H9 (cell line): ENCODE results near the gene ZNF521. TPM values are rescaled to one million over a fixed set of nuclear protein-coding genes. Genes with fewer than 3 reads are reported as not detected.

Experiments
- DNase-seq: peaks from one replicate; pipeline ENCODE4 v3.0.0-alpha.2; 2017
- H2AFZ ChIP-seq: one replicate; pipeline ENCODE4 v1.6.1; 2013; ENCODE audit warnings: mild to moderate bottlenecking, low read length, control low read depth, moderate library complexity
- H2AK5ac ChIP-seq: 2 replicates; pipeline ENCODE4 v1.6.1; 2013; ENCODE audit warnings: low read length, control low read depth, mixed read lengths; ENCODE audit not compliant: insufficient read length
- H2BK120ac ChIP-seq: one replicate; pipeline ENCODE4 v1.6.1; 2013; ENCODE audit warnings: low read depth, mild to moderate bottlenecking, low read length, control low read depth, inconsistent platforms; ENCODE audit not compliant: poor library complexity, severe bottlenecking
- H2BK12ac ChIP-seq: 2 replicates; pipeline ENCODE4 v1.6.1; 2013; ENCODE audit warnings: low read length, control low read depth, mixed read lengths, low read depth; ENCODE audit not compliant: insufficient read length
- H2BK15ac ChIP-seq: 2 replicates; pipeline ENCODE4 v1.6.1; 2013; ENCODE audit warnings: low read depth, low read length, control low read depth
- H2BK20ac ChIP-seq: one replicate; pipeline ENCODE4 v1.6.1; 2013; ENCODE audit warnings: low read depth, mild to moderate bottlenecking, low read length, control low read depth, inconsistent platforms; ENCODE audit not compliant: poor library complexity, severe bottlenecking
- H2BK5ac ChIP-seq: 2 replicates; pipeline ENCODE4 v1.6.1; 2013; ENCODE audit warnings: low read length, control low read depth, mixed read lengths; ENCODE audit not compliant: insufficient read length
- H3K14ac ChIP-seq: 2 replicates; pipeline ENCODE4 v1.6.1; 2013; ENCODE audit warnings: low read length, control low read depth; ENCODE audit not compliant: insufficient read depth
- H3K18ac ChIP-seq: 2 replicates; pipeline ENCODE4 v1.6.1; 2013; ENCODE audit warnings: low read depth, mild to moderate bottlenecking, mixed read lengths, low read length, control low read depth; ENCODE audit not compliant: insufficient read length
- H3K23ac ChIP-seq: 2 replicates; pipeline ENCODE4 v1.6.1; 2013; ENCODE audit warnings: low read length, control low read depth, mixed read lengths, low read depth; ENCODE audit not compliant: insufficient read length
- H3K23me2 ChIP-seq: 2 replicates; pipeline ENCODE4 v1.6.1; 2013; ENCODE audit warnings: low read depth, mild to moderate bottlenecking, mixed read lengths, low read length, control low read depth; ENCODE audit not compliant: insufficient read length, poor library complexity, severe bottlenecking
- H3K27ac ChIP-seq: 2 replicates; pipeline ENCODE4 v1.5.1; 2013; ENCODE audit warnings: low read length, control low read depth, mixed read lengths, low read depth; ENCODE audit not compliant: insufficient read length
- H3K27me3 ChIP-seq: 2 replicates; pipeline ENCODE4 v1.6.1; 2013; ENCODE audit warnings: low read length, control low read depth, inconsistent platforms; ENCODE audit not compliant: insufficient read depth
- H3K4ac ChIP-seq: 2 replicates; pipeline ENCODE4 v1.6.1; 2013; ENCODE audit warnings: low read depth, mild to moderate bottlenecking, control low read depth, inconsistent platforms, low read length, moderate library complexity
- H3K4me1 ChIP-seq: 2 replicates; pipeline ENCODE4 v1.6.1; 2013; ENCODE audit warnings: low read length, control low read depth, inconsistent platforms; ENCODE audit not compliant: insufficient read depth
- H3K4me2 ChIP-seq: 2 replicates; pipeline ENCODE4 v1.6.1; 2013; ENCODE audit warnings: low read length, control low read depth, mixed read lengths; ENCODE audit not compliant: insufficient read length, insufficient read depth
- H3K56ac ChIP-seq: 2 replicates; pipeline ENCODE4 v1.6.1; 2013; ENCODE audit warnings: low read depth, mild to moderate bottlenecking, mixed read lengths, low read length, control low read depth; ENCODE audit not compliant: insufficient read length
- H3K79me1 ChIP-seq: 2 replicates; pipeline ENCODE4 v1.6.1; 2013; ENCODE audit warnings: low read depth, mild to moderate bottlenecking, moderate library complexity, low read length, control low read depth, inconsistent platforms; ENCODE audit not compliant: insufficient read depth, poor library complexity, severe bottlenecking
- H3K79me2 ChIP-seq: 2 replicates; pipeline ENCODE4 v1.6.1; 2013; ENCODE audit warnings: low read length, control low read depth, inconsistent platforms; ENCODE audit not compliant: insufficient read depth
- H3K9ac ChIP-seq: 2 replicates; pipeline ENCODE4 v1.6.1; 2013; ENCODE audit warnings: low read length, control low read depth, mixed read lengths; ENCODE audit not compliant: insufficient read length; ENCODE audit errors: extremely low read depth
- H3K9me3 ChIP-seq: one replicate; pipeline ENCODE4 v1.6.1; 2013; ENCODE audit warnings: low read depth, low read length, inconsistent platforms; ENCODE audit not compliant: control insufficient read depth
- H3T11ph ChIP-seq: one replicate; pipeline ENCODE4 v1.6.1; 2013; ENCODE audit warnings: mild to moderate bottlenecking, low read length, control low read depth, inconsistent platforms
- H4K20me1 ChIP-seq: one replicate; pipeline ENCODE4 v1.6.1; 2013; ENCODE audit not compliant: control insufficient read depth, insufficient read length, insufficient read depth
- H4K5ac ChIP-seq: 2 replicates; pipeline ENCODE4 v1.6.1; 2013; ENCODE audit warnings: low read depth, mild to moderate bottlenecking, mixed read lengths, low read length, control low read depth; ENCODE audit not compliant: insufficient read length
- H4K8ac ChIP-seq: replicated peaks from 2 replicates; pipeline ENCODE4 v1.6.1; 2013; ENCODE audit warnings: low read length, control low read depth, mixed read lengths, low read depth; ENCODE audit not compliant: insufficient read length
- H4K91ac ChIP-seq: 2 replicates; pipeline ENCODE4 v1.6.1; 2013; ENCODE audit warnings: low read depth, mild to moderate bottlenecking, moderate library complexity, mixed read lengths, low read length, control low read depth; ENCODE audit not compliant: insufficient read length
- H3K27ac Mint-ChIP-seq, 3 experiments: 2 replicates in 2 of 3; 3 replicates in 1 of 3; pipeline ENCODE4 v1.8.0; 2020 to 2021; ENCODE audit warnings: mixed read lengths in 3 of 3, mild to moderate bottlenecking in 1 of 3, moderate library complexity in 1 of 3
- H3K27me3 Mint-ChIP-seq: 2 replicates; pipeline ENCODE4 v1.8.0; 2021; ENCODE audit warnings: low read depth, mild to moderate bottlenecking, moderate library complexity, mixed read lengths
- H3K36me3 Mint-ChIP-seq, 3 experiments: 2 replicates in 2 of 3; 3 replicates in 1 of 3; pipeline ENCODE4 v1.8.0; 2020 to 2021; ENCODE audit warnings: low read depth in 3 of 3, mixed read lengths in 3 of 3; ENCODE audit not compliant: insufficient read depth in 1 of 3
- H3K4me1 Mint-ChIP-seq, 2 experiments: 2 replicates each; pipeline ENCODE4 v1.8.0; 2020; ENCODE audit warnings: mixed read lengths in 2 of 2
- H3K4me3 Mint-ChIP-seq, 2 experiments: 2 replicates in 1 of 2; 3 replicates in 1 of 2; pipeline ENCODE4 v1.8.0; 2020 to 2021; ENCODE audit warnings: mild to moderate bottlenecking in 2 of 2, mixed read lengths in 2 of 2, moderate library complexity in 1 of 2
- H3K9me3 Mint-ChIP-seq, 2 experiments: 2 replicates in 1 of 2; 3 replicates in 1 of 2; pipeline ENCODE4 v1.8.0; 2020; ENCODE audit warnings: mild to moderate bottlenecking in 2 of 2, mixed read lengths in 2 of 2, moderate library complexity in 1 of 2
- WGBS: extraction: QIAGEN DNeasy Blood & Tissue Kit; methylation state at CpG from one replicate; pipeline ENCODE4 v1.1.7; 2013; ENCODE audit warnings: missing lambda C conversion rate, low lambda C conversion rate, mixed read lengths; ENCODE audit not compliant: insufficient read length; ENCODE audit errors: extremely low coverage; 5-methylcytosine and 5-hydroxymethylcytosine counted together
- total RNA-seq: library from RNA; stranded (reverse); gene quantifications from 2 replicates; pipeline ENCODE4 v1.2.1, GENCODE V29; 2021
- TF ChIP-seq, protein P1 (sequence below): fragments of 200-600 bp; sonication (generic); conservative IDR thresholded peaks from 3 replicates; pipeline ENCODE4 v1.8.0; 2021; ENCODE audit warnings: antibody characterized with exemption, mild to moderate bottlenecking

ZNF521 gene
- total RNA-seq, 1 experiment from 2014 or later, result 3.3 TPM

DNA sequence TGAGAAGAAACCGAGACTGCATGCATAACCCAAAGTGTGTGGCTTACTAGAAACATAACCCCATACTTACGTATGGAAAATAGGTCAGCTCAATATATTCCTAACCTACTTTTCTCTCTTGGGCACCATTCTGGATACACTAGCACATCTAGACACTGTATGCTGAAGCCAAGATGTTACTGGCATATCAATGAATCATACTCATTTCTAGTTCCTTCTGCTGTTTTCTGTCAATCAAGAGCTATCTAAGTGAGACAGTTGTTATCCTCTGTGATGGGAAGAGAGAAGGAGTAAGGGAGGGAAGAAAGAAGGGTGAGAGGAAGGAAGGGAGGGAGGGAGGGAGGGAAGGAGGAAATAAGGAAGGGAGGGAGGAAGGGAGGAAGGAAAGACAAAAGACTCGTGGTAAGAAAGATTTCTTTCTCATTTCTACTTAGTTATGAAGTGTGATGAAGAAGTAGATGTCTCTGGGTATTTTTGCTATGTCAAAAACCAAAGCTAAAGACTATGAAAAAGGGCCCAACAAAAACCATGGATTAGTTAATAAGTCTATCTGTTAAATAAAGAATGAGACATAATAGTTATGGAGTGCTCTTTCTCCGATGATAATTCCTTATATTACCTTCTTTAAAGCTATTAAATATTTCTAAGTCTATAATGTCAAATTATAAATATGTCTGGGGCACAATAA is 248.4 kb downstream of the ZNF521 start:
- Histone ChIP-seq H2BK15ac (no peak overlapping the region), H3K27me3 (no peaks in the 10 kb centered on the region), H3K79me2 (no peaks in the 10 kb centered on the region), H3K9me3 (no peaks in the 10 kb centered on the region), H3K23ac (no peak overlapping the region), H4K5ac (no peak overlapping the region), H3T11ph (no peak overlapping the region), H4K20me1 (no peaks in the 10 kb centered on the region), H4K8ac (no peak overlapping the region), H2BK12ac (no peak overlapping the region), H3K23me2 (no peaks in the 10 kb centered on the region), H3K56ac (no peak overlapping the region), H3K9ac (no peak overlapping the region), H2BK120ac (no peak overlapping the region), H3K18ac (no peak overlapping the region), H2BK5ac (no peak overlapping the region), H2BK20ac (no peak overlapping the region), H3K4ac (no peak overlapping the region), H2AK5ac (no peak overlapping the region), H4K91ac (no peak overlapping the region), H3K79me1 (no peaks in the 10 kb centered on the region), H3K14ac (no peak overlapping the region), H3K27ac (no peak overlapping the region), H3K4me1 (no peaks in the 10 kb centered on the region), H3K4me2 (no peak overlapping the region), H2AFZ (no peak overlapping the region)
- no peaks in the 10 kb centered on the region for H3K4me1 Mint-ChIP-seq
- no CpG with 5 or more reads among the region's 4 CpGs for WGBS
- no peaks in the 10 kb centered on the region for H3K27me3 Mint-ChIP-seq
- TF ChIP-seq, protein P1, sequence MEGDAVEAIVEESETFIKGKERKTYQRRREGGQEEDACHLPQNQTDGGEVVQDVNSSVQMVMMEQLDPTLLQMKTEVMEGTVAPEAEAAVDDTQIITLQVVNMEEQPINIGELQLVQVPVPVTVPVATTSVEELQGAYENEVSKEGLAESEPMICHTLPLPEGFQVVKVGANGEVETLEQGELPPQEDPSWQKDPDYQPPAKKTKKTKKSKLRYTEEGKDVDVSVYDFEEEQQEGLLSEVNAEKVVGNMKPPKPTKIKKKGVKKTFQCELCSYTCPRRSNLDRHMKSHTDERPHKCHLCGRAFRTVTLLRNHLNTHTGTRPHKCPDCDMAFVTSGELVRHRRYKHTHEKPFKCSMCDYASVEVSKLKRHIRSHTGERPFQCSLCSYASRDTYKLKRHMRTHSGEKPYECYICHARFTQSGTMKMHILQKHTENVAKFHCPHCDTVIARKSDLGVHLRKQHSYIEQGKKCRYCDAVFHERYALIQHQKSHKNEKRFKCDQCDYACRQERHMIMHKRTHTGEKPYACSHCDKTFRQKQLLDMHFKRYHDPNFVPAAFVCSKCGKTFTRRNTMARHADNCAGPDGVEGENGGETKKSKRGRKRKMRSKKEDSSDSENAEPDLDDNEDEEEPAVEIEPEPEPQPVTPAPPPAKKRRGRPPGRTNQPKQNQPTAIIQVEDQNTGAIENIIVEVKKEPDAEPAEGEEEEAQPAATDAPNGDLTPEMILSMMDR, result no peak
- H3K36me3 Mint-ChIP-seq, result no peaks in the 10 kb centered on the region
- no peak overlapping the region for H3K4me3 Mint-ChIP-seq
- H3K9me3 Mint-ChIP-seq, result no peaks in the 10 kb centered on the region
- no peak for DNase-seq
- H3K27ac Mint-ChIP-seq, result no peak overlapping the region; a peak in 1 of 7 replicates
